GM12872 (cell line): ENCODE data around the gene WTIP.

Experiments
- TF ChIP-seq, protein P1 (sequence below): IDR thresholded peaks from 3 replicates; pipeline ENCODE4 v1.5.1; 2011; ENCODE audit warnings: low read depth, mild to moderate bottlenecking, low read length, moderate library complexity; ENCODE audit not compliant: insufficient read depth

WTIP gene

DNA sequence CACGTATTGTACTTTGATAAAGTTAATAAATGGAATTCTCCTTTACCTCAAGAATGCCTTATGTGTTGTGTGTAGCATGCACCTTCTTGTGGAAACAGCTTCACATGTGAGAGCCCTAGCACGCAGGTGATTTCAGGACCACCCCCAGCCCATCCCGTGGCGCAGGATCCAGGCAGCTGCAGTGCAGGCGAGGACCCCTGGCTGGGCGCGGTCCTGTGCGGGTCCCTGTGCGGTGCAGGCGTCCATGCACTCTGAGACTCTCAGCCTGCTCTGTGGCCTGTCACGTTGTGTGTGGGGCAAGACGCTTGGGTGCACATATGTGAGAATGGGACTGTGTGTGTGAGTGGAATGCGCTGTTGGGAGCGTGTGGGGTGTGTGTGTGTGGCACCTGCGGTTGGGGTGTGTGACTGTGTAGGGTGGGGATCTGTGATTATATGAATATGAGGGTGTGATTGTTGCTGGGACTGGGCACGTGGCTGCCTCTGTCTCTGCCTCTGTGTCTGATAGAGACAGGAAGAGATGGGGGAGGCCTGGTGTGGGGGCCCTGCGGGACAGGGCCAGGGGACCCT lies 30.8 kb downstream of the WTIP start:
- TF ChIP-seq, protein P1, sequence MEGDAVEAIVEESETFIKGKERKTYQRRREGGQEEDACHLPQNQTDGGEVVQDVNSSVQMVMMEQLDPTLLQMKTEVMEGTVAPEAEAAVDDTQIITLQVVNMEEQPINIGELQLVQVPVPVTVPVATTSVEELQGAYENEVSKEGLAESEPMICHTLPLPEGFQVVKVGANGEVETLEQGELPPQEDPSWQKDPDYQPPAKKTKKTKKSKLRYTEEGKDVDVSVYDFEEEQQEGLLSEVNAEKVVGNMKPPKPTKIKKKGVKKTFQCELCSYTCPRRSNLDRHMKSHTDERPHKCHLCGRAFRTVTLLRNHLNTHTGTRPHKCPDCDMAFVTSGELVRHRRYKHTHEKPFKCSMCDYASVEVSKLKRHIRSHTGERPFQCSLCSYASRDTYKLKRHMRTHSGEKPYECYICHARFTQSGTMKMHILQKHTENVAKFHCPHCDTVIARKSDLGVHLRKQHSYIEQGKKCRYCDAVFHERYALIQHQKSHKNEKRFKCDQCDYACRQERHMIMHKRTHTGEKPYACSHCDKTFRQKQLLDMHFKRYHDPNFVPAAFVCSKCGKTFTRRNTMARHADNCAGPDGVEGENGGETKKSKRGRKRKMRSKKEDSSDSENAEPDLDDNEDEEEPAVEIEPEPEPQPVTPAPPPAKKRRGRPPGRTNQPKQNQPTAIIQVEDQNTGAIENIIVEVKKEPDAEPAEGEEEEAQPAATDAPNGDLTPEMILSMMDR: no peak

DNA sequence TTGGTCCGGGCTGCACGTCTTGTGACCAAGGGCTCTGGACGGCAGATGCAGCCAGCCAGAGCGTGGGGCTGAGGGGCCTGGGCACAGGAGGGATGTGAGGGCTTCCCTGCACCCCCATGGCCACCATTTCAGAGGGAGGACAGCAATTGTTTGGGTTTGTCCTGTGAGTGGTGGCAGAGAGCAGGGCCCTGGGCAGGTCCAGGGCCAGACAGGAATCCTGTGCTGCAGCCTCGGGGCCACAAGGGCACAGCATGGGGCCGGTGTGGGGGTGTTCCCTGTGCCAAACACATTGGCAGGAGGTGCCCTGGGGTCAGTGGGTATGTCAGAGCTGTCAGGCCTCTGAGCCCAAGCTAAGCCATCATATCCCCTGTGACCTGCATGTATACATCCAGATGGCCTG lies 32.2 kb downstream of the WTIP start:
- TF ChIP-seq, protein P1: no peak

DNA sequence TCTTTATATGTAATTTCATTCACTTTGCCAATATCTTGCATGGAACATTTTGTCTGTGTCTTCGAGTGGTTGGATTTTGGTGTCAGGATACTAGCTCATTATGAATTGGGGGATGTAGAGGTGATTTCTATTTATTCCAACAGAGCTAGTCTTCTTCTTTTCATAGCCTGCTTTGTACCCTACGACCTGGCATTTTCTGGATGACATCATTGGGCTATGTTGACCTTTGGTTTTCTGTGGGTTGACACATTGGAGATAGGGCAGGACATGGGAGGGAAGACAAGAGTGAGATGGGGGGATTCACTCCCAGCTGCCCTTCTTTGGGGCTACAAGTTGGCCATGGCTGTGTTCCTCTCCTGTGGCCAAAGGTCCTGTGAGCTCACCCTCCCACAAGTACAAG lies 38.0 kb downstream of the WTIP start:
- TF ChIP-seq, protein P1: no peak

- TF ChIP-seq, protein P1: no peak
These were observed 41.9 kb downstream of the WTIP start for GRCh38 chr19:34523408-34523807.

DNA sequence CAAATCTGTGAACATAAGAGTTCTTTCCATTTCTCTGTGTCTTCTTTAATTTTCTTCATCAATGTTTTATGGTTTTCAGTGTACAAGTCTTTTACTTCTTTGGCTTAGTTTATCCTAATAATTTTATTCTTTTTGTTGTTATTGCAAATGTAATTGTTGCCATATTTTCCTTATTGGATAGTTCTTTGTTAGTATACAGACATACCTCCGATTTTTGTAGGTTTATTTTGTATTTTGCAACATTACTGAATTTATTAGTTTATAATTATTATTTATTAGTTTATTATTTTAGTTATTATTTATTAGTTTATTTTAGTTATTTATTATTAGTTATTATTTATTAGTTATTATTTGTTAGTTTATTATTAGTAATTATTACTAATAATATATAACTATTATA lies 43.4 kb downstream of the WTIP start:
- TF ChIP-seq, protein P1: no peak

DNA sequence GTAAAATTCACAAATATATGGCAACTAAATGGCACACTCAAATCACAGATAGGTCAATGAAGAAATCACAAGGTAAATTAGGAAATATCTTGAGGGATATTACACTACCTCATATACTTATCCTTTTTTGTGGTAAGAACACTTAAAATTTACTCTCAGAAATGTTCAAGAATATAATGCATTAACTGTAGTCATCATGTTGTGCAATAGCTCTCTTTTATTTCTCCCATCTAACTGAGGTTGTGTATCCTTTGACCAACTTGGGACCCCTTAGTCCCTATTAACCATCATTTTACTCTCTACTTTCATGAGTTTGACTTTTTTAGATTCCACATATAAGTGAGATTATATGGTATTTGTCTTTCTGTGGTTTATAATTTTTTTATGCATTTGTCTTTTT lies 52.6 kb downstream of the WTIP start:
- TF ChIP-seq, protein P1: no peak

GRCh38 chr19:34539396-34539795 lies 57.8 kb downstream of the WTIP start:
- TF ChIP-seq, protein P1: no peak
